Liver (tissue), 3 donors: ENCODE data around the gene KLRF1.

Experiments used
- ATF3 ChIP-seq: IDR thresholded peaks from 2 replicates; pipeline ENCODE4 v1.6.1; 2016; ENCODE audit warnings: antibody characterized with exemption
- CTCF ChIP-seq: fragments of 150-350 bp; IDR thresholded peaks from 2 replicates; pipeline ENCODE4 v1.5.1; 2017; ENCODE audit warnings: improper control_type of control experiment, low read depth, low read length; ENCODE audit not compliant: missing input control
- EGR1 ChIP-seq, 2 donors: IDR thresholded peaks; 2 replicates each; pipeline ENCODE4 v1.6.1; 2016 to 2018; ENCODE audit warnings: antibody characterized with exemption in 2 of 2, low read depth in 2 of 2
- HNF4A ChIP-seq, 2 donors: conservative IDR thresholded peaks; 2 replicates each; pipeline ENCODE4 v1.6.1; 2016; ENCODE audit warnings: antibody characterized with exemption in 2 of 2, mild to moderate bottlenecking in 2 of 2
- JUND ChIP-seq, 2 donors: IDR thresholded peaks; 2 replicates each; pipeline ENCODE4 v1.6.1; 2016; ENCODE audit warnings: antibody characterized with exemption in 2 of 2
- MAX ChIP-seq: IDR thresholded peaks from 2 replicates; pipeline ENCODE4 v1.6.1; 2016; ENCODE audit warnings: antibody characterized with exemption
- RAD21 ChIP-seq, 2 donors: IDR thresholded peaks; 2 replicates each; pipeline ENCODE4 v1.6.1; 2016; ENCODE audit warnings: antibody characterized with exemption in 2 of 2, mild to moderate bottlenecking in 2 of 2
- REST ChIP-seq: IDR thresholded peaks from 2 replicates; pipeline ENCODE4 v1.6.1; 2016; ENCODE audit warnings: antibody characterized with exemption, mild to moderate bottlenecking
- SP1 ChIP-seq: IDR thresholded peaks from 2 replicates; pipeline ENCODE4 v1.6.1; 2018; ENCODE audit warnings: antibody characterized with exemption, mild to moderate bottlenecking
- TAF1 ChIP-seq: conservative IDR thresholded peaks from 2 replicates; pipeline ENCODE4 v1.6.1; 2016; ENCODE audit warnings: antibody characterized with exemption, mild to moderate bottlenecking
- donor health status: healthy.
- donor health status: healthy.

GRCh38 chr12:9829982-9830381 is 2.7 kb downstream of the KLRF1 start:
- no peak for TF ChIP-seq ATF3
- TF ChIP-seq CTCF = no peak
- no peak for TF ChIP-seq REST
- no peak for TF ChIP-seq RAD21 (IDR thresholded peaks at IDR 0.05)
- no peak for TF ChIP-seq EGR1 (IDR thresholded peaks at IDR 0.05; ENCODE audit: low read depth in 2 of 2)
- TF ChIP-seq HNF4A (conservative IDR thresholded peaks at IDR 0.05) = no peak
- no peak for TF ChIP-seq SP1
- TF ChIP-seq MAX = no peak
- TF ChIP-seq JUND (IDR thresholded peaks at IDR 0.05) = no peak
- TF ChIP-seq TAF1 = no peak
